Body of pancreas (tissue), 4 donors: ENCODE data around the gene PNPLA3. TPM values are rescaled to one million over a fixed set of nuclear protein-coding genes. Genes with fewer than 3 reads are reported as not detected.

Experiments used
- ATAC-seq: fragments of 150-250 bp; one replicate; pipeline ENCODE4 v1.9.1; 2016
- DNase-seq, 4 donors: peaks; one replicate each; pipeline ENCODE4 v3.0.0-alpha.2; 2019
- H3K27ac ChIP-seq, 4 donors: fragments of 200-600 bp; sonication (generic); 1 replicate in 3 of 4; 2 replicates in 1 of 4; pipeline versions ENCODE4 v1.5.1 to v1.6.1; 2016 to 2019; ENCODE audit warnings: mild to moderate bottlenecking in 1 of 4, mixed read lengths in 1 of 4, moderate library complexity in 1 of 4
- H3K27me3 ChIP-seq, 2 donors: fragments of 200-600 bp; sonication (generic); one replicate each; pipeline ENCODE4 v1.6.0; 2016; ENCODE audit warnings: mild to moderate bottlenecking in 1 of 2
- H3K36me3 ChIP-seq, 2 donors: fragments of 200-600 bp; sonication (generic); replicated peaks in 1 of 2; 2 replicates each; pipeline ENCODE4 v1.5.1; 2016; ENCODE audit warnings: low read depth in 2 of 2; ENCODE audit not compliant: insufficient read depth in 1 of 2
- H3K4me1 ChIP-seq: fragments of 200-600 bp; sonication (generic); one replicate; pipeline ENCODE4 v1.6.0; 2016
- H3K4me3 ChIP-seq, 2 donors: fragments of 200-600 bp; sonication (generic); 1 replicate in 1 of 2; 2 replicates in 1 of 2; pipeline ENCODE4 v1.5.1; 2016 to 2019
- H3K9me3 ChIP-seq, 3 donors: fragments of 200-600 bp; sonication (generic); 1 replicate in 2 of 3; 2 replicates in 1 of 3; pipeline ENCODE4 v1.5.1; 2016
- CTCF ChIP-seq, 7 experiments: fragments of 450-650 bp in 4 of 7; fragments of 200-600 bp in 3 of 7; sonication (generic) in 3 of 7; IDR thresholded peaks; one replicate each; pipeline ENCODE4 v1.5.1; 2016 to 2019; ENCODE audit warnings: antibody characterized with exemption in 7 of 7
- POLR2A ChIP-seq, 3 donors: fragments of 450-650 bp; IDR thresholded peaks; one replicate each; pipeline ENCODE4 v1.6.1; 2016; ENCODE audit warnings: antibody characterized with exemption in 3 of 3, mild to moderate bottlenecking in 2 of 3
- WGBS, 2 donors: methylation state at CpG; one replicate each; pipeline ENCODE4 v1.1.5; 2017; 5-methylcytosine and 5-hydroxymethylcytosine counted together
- intact Hi-C: fragments of 100-400 bp; cut with DNase I; formaldehyde crosslinking; loops from one replicate; pipeline ENCODE4 v1.15.1; 2023
- total RNA-seq, 2 donors: library from RNA; depleted of rRNA; stranded (reverse); fragments of >200 nt; gene quantifications; one replicate each; pipeline ENCODE4 v1.1.0, GENCODE V29; 2016

PNPLA3 gene
- total RNA-seq, 2 donors from 2014 or later = 0.66 to 0.78 TPM

GRCh38 chr22:43955040-43955882, 31.7 kb downstream of the PNPLA3 start, which contains the start of gene SAMM50:
Gene SAMM50 (plus strand): TSS chr22:43955442. CDS start chr22:43955578, 136 bp downstream.
- intact Hi-C loops = no loop called here
- H3K9me3 ChIP-seq = no peaks in the 10 kb centered on the region
- peak within 1 kb of the TSS; percentile 44 to 87 (median 64) for H3K27ac ChIP-seq
- DNase-seq = peak; percentile 88 to 92 (median 90)
- peak within 1 kb of the TSS; percentile 48 to 84 for H3K4me3 ChIP-seq
- no peaks in the 10 kb centered on the region for H3K27me3 ChIP-seq
- H3K4me1 ChIP-seq = peaks cover 28% of the 10 kb centered on the region
- 0% methylated on average over 10 to 73 of the region's 74 CpGs for WGBS, 2 donors
- ATAC-seq = peak; percentile 97
- TF ChIP-seq POLR2A (IDR thresholded peaks at IDR 0.05) = peak; percentile 31 to 76 (median 72)
- TF ChIP-seq CTCF (IDR thresholded peaks at IDR 0.05) = no peak
- no peaks in the 10 kb centered on the region for H3K36me3 ChIP-seq

GRCh38 chr22:43955883-43956782, 32.5 kb downstream of the PNPLA3 start:
- ATAC-seq = no peak
- TF ChIP-seq CTCF (IDR thresholded peaks at IDR 0.05) (no peak), POLR2A (IDR thresholded peaks at IDR 0.05) (no peak)
- H3K27me3 ChIP-seq = no peaks in the 10 kb centered on the region
- peak overlapping the region in 3 of 4 donors; percentile 50 to 87 (median 79) for H3K27ac ChIP-seq
- peaks cover 28% of the 10 kb centered on the region for H3K4me1 ChIP-seq
- WGBS, 2 donors = 35 to 39% methylated on average over 17 of the region's 17 CpGs
- intact Hi-C loops = no loop called here
- no peaks in the 10 kb centered on the region for H3K9me3 ChIP-seq
- H3K36me3 ChIP-seq = no peaks in the 10 kb centered on the region
- peak overlapping the region; percentile 48 to 84 for H3K4me3 ChIP-seq
- no peak for DNase-seq

GRCh38 chr22:43956805-43957463, 33.3 kb downstream of the PNPLA3 start:
- no peak overlapping the region for H3K27ac ChIP-seq
- H3K9me3 ChIP-seq = no peaks in the 10 kb centered on the region
- no peaks in the 10 kb centered on the region for H3K27me3 ChIP-seq
- no peak for DNase-seq
- H3K36me3 ChIP-seq = no peaks in the 10 kb centered on the region
- 44 to 68% methylated on average over 9 of the region's 9 CpGs for WGBS, 2 donors
- no peak for TF ChIP-seq CTCF (IDR thresholded peaks at IDR 0.05)
- ATAC-seq = no peak
- H3K4me1 ChIP-seq = peaks cover 28% of the 10 kb centered on the region
- no peak overlapping the region for H3K4me3 ChIP-seq
- intact Hi-C loops = no loop called here

GRCh38 chr22:43957871-43958270, 34.3 kb downstream of the PNPLA3 start:
- H3K4me3 ChIP-seq = no peak overlapping the region
- no peaks in the 10 kb centered on the region for H3K9me3 ChIP-seq
- H3K27me3 ChIP-seq = no peaks in the 10 kb centered on the region
- no peak overlapping the region for H3K27ac ChIP-seq
- H3K36me3 ChIP-seq = no peaks in the 10 kb centered on the region
- ATAC-seq (no peak), DNase-seq (no peak)
- 86 to 87% methylated on average over 11 of the region's 11 CpGs for WGBS, 2 donors
- intact Hi-C loops = no loop called here
- no peak for TF ChIP-seq POLR2A (IDR thresholded peaks at IDR 0.05)
- TF ChIP-seq CTCF (IDR thresholded peaks at IDR 0.05) = no peak
- peaks cover 28% of the 10 kb centered on the region for H3K4me1 ChIP-seq
